T1000 (cell line): ENCODE results near the gene GRK3.

Experiments
- DNase-seq: peaks from one replicate; lab custom pipeline; 2025; ENCODE audit warnings: mixed read lengths; lab: John Stamatoyannopoulos, UW

GRK3 gene

GRCh38 chr22:25736378-25737011 lies 172.0 kb downstream of the GRK3 start:
- no peak for DNase-seq

- no peak for DNase-seq
Measured at GRCh38 chr22:25739659-25740344, 175.3 kb downstream of the GRK3 start.

- DNase-seq, result no peak
Measured at GRCh38 chr22:25741692-25742626, 177.5 kb downstream of the GRK3 start, which contains the start of gene MYO18B. Gene MYO18B (plus strand): TSS chr22:25742188. CDS start chr22:25761093, 18,905 bp downstream.

- DNase-seq, result no peak
Measured at GRCh38 chr22:25742918-25743708, 178.6 kb downstream of the GRK3 start.

GRCh38 chr22:25744694-25745093 lies 180.2 kb downstream of the GRK3 start:
- no peak for DNase-seq

- DNase-seq, result no peak
Measured at GRCh38 chr22:25745341-25746011, 181.0 kb downstream of the GRK3 start.

- no peak for DNase-seq
Measured at GRCh38 chr22:25746012-25746373, 181.5 kb downstream of the GRK3 start.

- DNase-seq, result peak; percentile 70
Measured at GRCh38 chr22:25747245-25747944, 182.9 kb downstream of the GRK3 start.

GRCh38 chr22:25748140-25748539 lies 183.7 kb downstream of the GRK3 start:
- no peak for DNase-seq

GRCh38 chr22:25748704-25749103 lies 184.2 kb downstream of the GRK3 start:
- DNase-seq, result no peak

GRCh38 chr22:25749420-25750169 lies 185.1 kb downstream of the GRK3 start:
- DNase-seq, result no peak

GRCh38 chr22:25750569-25751173 lies 186.2 kb downstream of the GRK3 start:
- DNase-seq, result no peak

GRCh38 chr22:25751174-25751581 lies 186.7 kb downstream of the GRK3 start:
- no peak for DNase-seq

- no peak for DNase-seq
Measured at GRCh38 chr22:25752615-25753214, 188.2 kb downstream of the GRK3 start.

GRCh38 chr22:25753252-25753651 lies 188.8 kb downstream of the GRK3 start:
- DNase-seq, result no peak

- peak; percentile 54 for DNase-seq
Measured at GRCh38 chr22:25754527-25755202, 190.2 kb downstream of the GRK3 start.

- DNase-seq, result no peak
Measured at GRCh38 chr22:25757686-25758085, 193.2 kb downstream of the GRK3 start.

- DNase-seq, result no peak
Measured at GRCh38 chr22:25758316-25758715, 193.8 kb downstream of the GRK3 start.
